ENCODE data around the gene RASSF10.

The RASSF10 gene

GRCh38 chr11:13009476-13009920 lies 382 bp downstream of the RASSF10 start:
- Histone ChIP-seq H3K4me3 (ENCODE audit: low read length) (peak overlapping the region; percentile 62), H3K4me1 (ENCODE audit: insufficient read depth, low read length) (peaks cover 38% of the 10 kb centered on the region), H3K27me3 (ENCODE audit: insufficient read depth, low read length) (peaks cover 78% of the 10 kb centered on the region), H3K36me3 (ENCODE audit: insufficient read depth, low read length) (no peaks in the 10 kb centered on the region), H3K27ac (ENCODE audit: low read depth, low read length) (no peak overlapping the region), H3K9me3 (ENCODE audit: insufficient read depth, low read depth, low read length) (peaks cover 7% of the 10 kb centered on the region; the same call in 1 of the 2 replicates), H3K9ac (ENCODE audit: low read depth, low read length) (peak overlapping the region; percentile 13; the same call in 1 of the 2 replicates)
- WGBS, result under 1% methylated on average over 48 of the region's 48 CpGs

GRCh38 chr11:13009921-13010748 lies 1.0 kb downstream of the RASSF10 start:
- Histone ChIP-seq H3K9ac (ENCODE audit: low read depth, low read length) (no peak overlapping the region), H3K4me3 (ENCODE audit: low read length) (peak overlapping the region; percentile 62), H3K27me3 (ENCODE audit: insufficient read depth, low read length) (peaks cover 78% of the 10 kb centered on the region), H3K9me3 (ENCODE audit: insufficient read depth, low read depth, low read length) (peaks cover 7% of the 10 kb centered on the region; the same call in 1 of the 2 replicates), H3K27ac (ENCODE audit: low read depth, low read length) (no peak overlapping the region), H3K4me1 (ENCODE audit: insufficient read depth, low read length) (peaks cover 38% of the 10 kb centered on the region), H3K36me3 (ENCODE audit: insufficient read depth, low read length) (no peaks in the 10 kb centered on the region)
- WGBS, result 1% methylated on average over 94 of the region's 94 CpGs

GRCh38 chr11:13010749-13011465 lies 1.8 kb downstream of the RASSF10 start:
- Histone ChIP-seq H3K4me3 (ENCODE audit: low read length) (peak overlapping the region; percentile 62), H3K36me3 (ENCODE audit: insufficient read depth, low read length) (no peaks in the 10 kb centered on the region), H3K27me3 (ENCODE audit: insufficient read depth, low read length) (peaks cover 76% of the 10 kb centered on the region), H3K27ac (ENCODE audit: low read depth, low read length) (no peak overlapping the region), H3K4me1 (ENCODE audit: insufficient read depth, low read length) (peaks cover 38% of the 10 kb centered on the region), H3K9me3 (ENCODE audit: insufficient read depth, low read depth, low read length) (peaks cover 7% of the 10 kb centered on the region; the same call in 1 of the 2 replicates), H3K9ac (ENCODE audit: low read depth, low read length) (no peak overlapping the region; the same call in 1 of the 2 replicates)
- 3% methylated on average over 33 of the region's 37 CpGs for WGBS

GRCh38 chr11:13011466-13012055 lies 2.4 kb downstream of the RASSF10 start:
- Histone ChIP-seq H3K27me3 (ENCODE audit: insufficient read depth, low read length) (peaks cover 70% of the 10 kb centered on the region), H3K36me3 (ENCODE audit: insufficient read depth, low read length) (no peaks in the 10 kb centered on the region), H3K9me3 (ENCODE audit: insufficient read depth, low read depth, low read length) (peaks cover under 1% of the 10 kb centered on the region; the same call in 1 of the 2 replicates), H3K4me1 (ENCODE audit: insufficient read depth, low read length) (peaks cover 38% of the 10 kb centered on the region), H3K9ac (ENCODE audit: low read depth, low read length) (no peak overlapping the region; the same call in 1 of the 2 replicates), H3K4me3 (ENCODE audit: low read length) (peak overlapping the region; percentile 60), H3K27ac (ENCODE audit: low read depth, low read length) (no peak overlapping the region)
- WGBS, result 42% methylated on average over 7 of the region's 7 CpGs

- WGBS, result 76% methylated on average over 9 of the region's 9 CpGs
- H3K4me1 ChIP-seq (ENCODE audit: insufficient read depth, low read length), result peaks cover 34% of the 10 kb centered on the region
- H3K27ac ChIP-seq (ENCODE audit: low read depth, low read length), result no peak overlapping the region
- no peak overlapping the region for H3K9ac ChIP-seq (ENCODE audit: low read depth, low read length)
- H3K4me3 ChIP-seq (ENCODE audit: low read length), result peak overlapping the region; percentile 60; the same call in 1 of the 2 replicates
- H3K27me3 ChIP-seq (ENCODE audit: insufficient read depth, low read length), result peaks cover 64% of the 10 kb centered on the region
- no peaks in the 10 kb centered on the region for H3K9me3 ChIP-seq (ENCODE audit: insufficient read depth, low read depth, low read length)
- no peaks in the 10 kb centered on the region for H3K36me3 ChIP-seq (ENCODE audit: insufficient read depth, low read length)
Measured at GRCh38 chr11:13012056-13012661, 3.0 kb downstream of the RASSF10 start.

- Histone ChIP-seq H3K9me3 (ENCODE audit: insufficient read depth, low read depth, low read length) (no peaks in the 10 kb centered on the region), H3K27me3 (ENCODE audit: insufficient read depth, low read length) (peaks cover 55% of the 10 kb centered on the region), H3K4me1 (ENCODE audit: insufficient read depth, low read length) (peaks cover 25% of the 10 kb centered on the region), H3K27ac (ENCODE audit: low read depth, low read length) (no peak overlapping the region), H3K4me3 (ENCODE audit: low read length) (no peak overlapping the region), H3K36me3 (ENCODE audit: insufficient read depth, low read length) (no peaks in the 10 kb centered on the region), H3K9ac (ENCODE audit: low read depth, low read length) (no peak overlapping the region)
- WGBS, result 82% methylated on average over 6 of the region's 7 CpGs
Measured at GRCh38 chr11:13013054-13013488, 4.0 kb downstream of the RASSF10 start.

GRCh38 chr11:13015753-13016152 lies 6.6 kb downstream of the RASSF10 start:
- WGBS, result 56% methylated on average over 6 of the region's 6 CpGs
- no peak overlapping the region for H3K27ac ChIP-seq (ENCODE audit: low read depth, low read length)
- H3K4me1 ChIP-seq (ENCODE audit: insufficient read depth, low read length), result peaks cover 21% of the 10 kb centered on the region
- H3K36me3 ChIP-seq (ENCODE audit: insufficient read depth, low read length), result no peaks in the 10 kb centered on the region
- no peak overlapping the region for H3K9ac ChIP-seq (ENCODE audit: low read depth, low read length)
- peaks cover 30% of the 10 kb centered on the region for H3K27me3 ChIP-seq (ENCODE audit: insufficient read depth, low read length)
- H3K4me3 ChIP-seq (ENCODE audit: low read length), result no peak overlapping the region
- H3K9me3 ChIP-seq (ENCODE audit: insufficient read depth, low read depth, low read length), result no peaks in the 10 kb centered on the region

GRCh38 chr11:13016415-13016814 lies 7.3 kb downstream of the RASSF10 start:
- Histone ChIP-seq H3K27me3 (ENCODE audit: insufficient read depth, low read length) (peaks cover 23% of the 10 kb centered on the region), H3K27ac (ENCODE audit: low read depth, low read length) (no peak overlapping the region), H3K4me1 (ENCODE audit: insufficient read depth, low read length) (peaks cover 17% of the 10 kb centered on the region), H3K9ac (ENCODE audit: low read depth, low read length) (no peak overlapping the region), H3K36me3 (ENCODE audit: insufficient read depth, low read length) (no peaks in the 10 kb centered on the region), H3K9me3 (ENCODE audit: insufficient read depth, low read depth, low read length) (no peaks in the 10 kb centered on the region), H3K4me3 (ENCODE audit: low read length) (no peak overlapping the region)

GRCh38 chr11:13019313-13019712 lies 10.2 kb downstream of the RASSF10 start:
- Histone ChIP-seq H3K9me3 (ENCODE audit: insufficient read depth, low read depth, low read length) (no peaks in the 10 kb centered on the region), H3K4me3 (ENCODE audit: low read length) (no peak overlapping the region), H3K27me3 (ENCODE audit: insufficient read depth, low read length) (no peaks in the 10 kb centered on the region), H3K36me3 (ENCODE audit: insufficient read depth, low read length) (no peaks in the 10 kb centered on the region), H3K4me1 (ENCODE audit: insufficient read depth, low read length) (no peaks in the 10 kb centered on the region), H3K9ac (ENCODE audit: low read depth, low read length) (no peak overlapping the region), H3K27ac (ENCODE audit: low read depth, low read length) (no peak overlapping the region)
- WGBS, result 92% methylated on average over 4 of the region's 4 CpGs

- Histone ChIP-seq H3K27ac (ENCODE audit: low read depth, low read length) (no peak overlapping the region), H3K4me3 (ENCODE audit: low read length) (no peak overlapping the region), H3K4me1 (ENCODE audit: insufficient read depth, low read length) (no peaks in the 10 kb centered on the region), H3K27me3 (ENCODE audit: insufficient read depth, low read length) (no peaks in the 10 kb centered on the region), H3K9me3 (ENCODE audit: insufficient read depth, low read depth, low read length) (no peaks in the 10 kb centered on the region), H3K9ac (ENCODE audit: low read depth, low read length) (no peak overlapping the region), H3K36me3 (ENCODE audit: insufficient read depth, low read length) (no peaks in the 10 kb centered on the region)
- WGBS, result 90% methylated on average over 5 of the region's 5 CpGs
Measured at GRCh38 chr11:13023423-13023822, 14.3 kb downstream of the RASSF10 start.
